ENCODE results near the gene ZMYM2. TPM values are rescaled to one million over a fixed set of nuclear protein-coding genes. Genes with fewer than 3 reads are reported as not detected.
A peak's percentile ranks its signal among the peaks of the same experiment; 100 is the strongest.

The ZMYM2 gene
- total and polyA plus RNA-seq, 2 of the 13 experiments (the other 11 are each of a cell fraction or from before 2014, with no cell fraction given), result 22.4 to 40.8 TPM

- TF ChIP-seq THAP9 (CRISPR knock-in tag; IDR thresholded peaks at IDR 0.05; ENCODE audit: borderline replicate concordance), result no peak
- TF ChIP-seq ZNF816 (CRISPR knock-in tag; IDR thresholded peaks at IDR 0.05; ENCODE audit: borderline replicate concordance), result no peak
- no peak for TF ChIP-seq CEBPG (CRISPR knock-in tag; IDR thresholded peaks at IDR 0.05)
- TF ChIP-seq ZNF570 (CRISPR knock-in tag; IDR thresholded peaks at IDR 0.05; ENCODE audit: borderline replicate concordance), result no peak
- no peak for TF ChIP-seq MYNN (CRISPR knock-in tag; IDR thresholded peaks at IDR 0.05; ENCODE audit: low read depth)
- no peak for TF ChIP-seq SNAPC4 (CRISPR knock-in tag; IDR thresholded peaks at IDR 0.05)
- peak; percentile 74; the same call in 1 of the 2 replicates for TF ChIP-seq ZBTB42 (CRISPR knock-in tag; IDR thresholded peaks at IDR 0.05)
- TF ChIP-seq SNAI1 (CRISPR knock-in tag; IDR thresholded peaks at IDR 0.05; ENCODE audit: borderline replicate concordance), result 0 out of 2 replicates have a peak, but pooled peaks have one; percentile 14
- peak; percentile 30; the same call in 1 of the 2 replicates for TF ChIP-seq SAFB2 (CRISPR knock-in tag; IDR thresholded peaks at IDR 0.05; ENCODE audit: borderline replicate concordance, low read depth)
- no peak for TF ChIP-seq ATF5 (CRISPR knock-in tag; IDR thresholded peaks at IDR 0.05; ENCODE audit: low read depth)
- no peak for TF ChIP-seq MLLT10 (CRISPR knock-in tag; IDR thresholded peaks at IDR 0.05)
- TF ChIP-seq ZNF446 (CRISPR knock-in tag; IDR thresholded peaks at IDR 0.05), result 0 out of 2 replicates have a peak, but pooled peaks have one; percentile 63
- peak; percentile 62; the same call in 1 of the 2 replicates for TF ChIP-seq RNF2 (conservative IDR thresholded peaks at IDR 0.05; ENCODE audit: low read depth)
- no peak for TF ChIP-seq ZNF614 (CRISPR knock-in tag; IDR thresholded peaks at IDR 0.05; ENCODE audit: borderline replicate concordance)
- TF ChIP-seq SMAD1 (CRISPR knock-in tag; IDR thresholded peaks at IDR 0.05; ENCODE audit: borderline replicate concordance, low read depth), result no peak; the same call in 1 of the 2 replicates
- TF ChIP-seq ZNF362 (CRISPR knock-in tag; IDR thresholded peaks at IDR 0.05; ENCODE audit: borderline replicate concordance), result no peak; the same call in none of the 2 replicates
Observed at GRCh38 chr13:20127562-20128458, 169.3 kb downstream of the ZMYM2 start (continued).
